Glutamatergic neuron (in vitro differentiated cells): ENCODE data around the gene RMDN2. TPM values are rescaled to one million over a fixed set of nuclear protein-coding genes. Genes with fewer than 3 reads are reported as not detected.

Experiments
- DNase-seq: peaks from one replicate; pipeline ENCODE4 v3.0.0; 2022
- H3K27ac Mint-ChIP-seq: one replicate; pipeline ENCODE4 v1.8.0; 2020; ENCODE audit warnings: mild to moderate bottlenecking, mixed read lengths, inconsistent platforms; ENCODE audit not compliant: unreplicated experiment
- H3K27me3 Mint-ChIP-seq: one replicate; pipeline ENCODE4 v1.8.0; 2020; ENCODE audit warnings: mild to moderate bottlenecking, moderate library complexity, mixed read lengths, inconsistent platforms; ENCODE audit not compliant: unreplicated experiment
- H3K36me3 Mint-ChIP-seq: one replicate; pipeline ENCODE4 v1.8.0; 2020; ENCODE audit warnings: mild to moderate bottlenecking, mixed read lengths, inconsistent platforms; ENCODE audit not compliant: unreplicated experiment
- H3K4me1 Mint-ChIP-seq: one replicate; pipeline ENCODE4 v1.8.0; 2020; ENCODE audit warnings: mild to moderate bottlenecking, low read depth, mixed read lengths, inconsistent platforms; ENCODE audit not compliant: unreplicated experiment
- H3K4me3 Mint-ChIP-seq: one replicate; pipeline ENCODE4 v1.8.0; 2020; ENCODE audit warnings: mild to moderate bottlenecking, mixed read lengths, inconsistent platforms; ENCODE audit not compliant: unreplicated experiment
- H3K9me3 Mint-ChIP-seq: one replicate; pipeline ENCODE4 v1.8.0; 2020; ENCODE audit warnings: mild to moderate bottlenecking, moderate library complexity, mixed read lengths, inconsistent platforms; ENCODE audit not compliant: unreplicated experiment
- total RNA-seq: library from RNA; stranded (reverse); fragmentation: NEBNext Ultra II Directional; extraction: Animal tissue kit (Norgen Biotek cat#: 25700); gene quantifications from one replicate; pipeline ENCODE4 v1.2.1, GENCODE V29; 2021; ENCODE audit not compliant: unreplicated experiment
- TF ChIP-seq, protein P1 (sequence below): fragments of 200-600 bp; sonication (generic); IDR thresholded peaks from one replicate; pipeline ENCODE4 v1.5.0; 2021; ENCODE audit not compliant: partially characterized antibody, unreplicated experiment

The RMDN2 gene
- total RNA-seq, 1 donor from 2014 or later = 5.5 TPM

DNA sequence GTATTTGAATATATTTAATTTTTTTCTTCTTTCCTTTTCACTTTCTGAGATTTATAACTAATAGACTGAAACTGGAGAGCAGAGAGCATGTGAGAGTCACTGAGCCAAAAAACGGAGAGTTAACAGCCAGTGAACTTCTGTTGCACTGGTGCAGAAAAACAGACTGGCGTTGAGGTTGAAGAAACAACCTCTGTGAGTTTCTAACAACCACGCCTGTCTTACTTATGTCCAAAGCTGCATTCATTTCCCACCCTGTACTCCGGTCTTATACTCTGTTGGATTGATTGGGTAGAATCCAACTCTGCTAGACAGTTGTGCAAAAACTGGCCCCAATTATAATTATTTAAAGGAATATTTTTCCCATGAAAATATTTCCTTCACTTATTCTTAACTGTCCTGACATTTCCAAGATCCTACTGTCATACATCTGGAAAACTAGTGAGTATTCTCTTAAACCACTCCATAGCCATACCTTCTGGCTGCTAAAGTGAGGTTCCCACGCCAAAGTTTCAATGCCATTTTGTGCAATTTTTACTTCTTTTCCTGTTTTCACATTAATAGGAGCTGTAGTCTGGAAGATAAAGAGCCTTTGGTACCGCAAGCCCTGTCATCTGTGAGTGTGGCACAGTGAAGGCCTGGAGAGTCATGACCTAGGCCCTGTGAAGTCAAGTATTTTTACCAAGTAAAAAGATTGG, 141.5 kb downstream of the RMDN2 start:
- TF ChIP-seq, protein P1, sequence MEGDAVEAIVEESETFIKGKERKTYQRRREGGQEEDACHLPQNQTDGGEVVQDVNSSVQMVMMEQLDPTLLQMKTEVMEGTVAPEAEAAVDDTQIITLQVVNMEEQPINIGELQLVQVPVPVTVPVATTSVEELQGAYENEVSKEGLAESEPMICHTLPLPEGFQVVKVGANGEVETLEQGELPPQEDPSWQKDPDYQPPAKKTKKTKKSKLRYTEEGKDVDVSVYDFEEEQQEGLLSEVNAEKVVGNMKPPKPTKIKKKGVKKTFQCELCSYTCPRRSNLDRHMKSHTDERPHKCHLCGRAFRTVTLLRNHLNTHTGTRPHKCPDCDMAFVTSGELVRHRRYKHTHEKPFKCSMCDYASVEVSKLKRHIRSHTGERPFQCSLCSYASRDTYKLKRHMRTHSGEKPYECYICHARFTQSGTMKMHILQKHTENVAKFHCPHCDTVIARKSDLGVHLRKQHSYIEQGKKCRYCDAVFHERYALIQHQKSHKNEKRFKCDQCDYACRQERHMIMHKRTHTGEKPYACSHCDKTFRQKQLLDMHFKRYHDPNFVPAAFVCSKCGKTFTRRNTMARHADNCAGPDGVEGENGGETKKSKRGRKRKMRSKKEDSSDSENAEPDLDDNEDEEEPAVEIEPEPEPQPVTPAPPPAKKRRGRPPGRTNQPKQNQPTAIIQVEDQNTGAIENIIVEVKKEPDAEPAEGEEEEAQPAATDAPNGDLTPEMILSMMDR = no peak
- H3K27me3 Mint-ChIP-seq = no peaks in the 10 kb centered on the region
- no peak overlapping the region for H3K27ac Mint-ChIP-seq
- H3K4me1 Mint-ChIP-seq = no peaks in the 10 kb centered on the region
- no peaks in the 10 kb centered on the region for H3K9me3 Mint-ChIP-seq
- H3K4me3 Mint-ChIP-seq = no peak overlapping the region
- no peak for DNase-seq
- H3K36me3 Mint-ChIP-seq = no peaks in the 10 kb centered on the region

Other genes with a start within 250 kb of the RMDN2 start
- gene CYP1B1, start 150.9 kb downstream of the RMDN2 start, total RNA-seq = 3.4 TPM